Central memory CD8-positive, alpha-beta T cell (primary cell): ENCODE measurements around the gene RNPEPL1.

Experiments
- ATAC-seq: fragments of 150-1000 bp; cut with Tn5 transposase; replicated peaks from 2 replicates; pipeline ENCODE4 v1.10.0; 2022; ENCODE audit warnings: mild to moderate bottlenecking, moderate FRiP score, moderate number of reproducible peaks; ENCODE audit not compliant: poor library complexity, severe bottlenecking; ENCODE audit errors: extremely low read depth
- DNase-seq, 2 donors: peaks; one replicate each; pipeline ENCODE4 v3.0.0; 2021; ENCODE audit warnings: low spot score in 2 of 2
- H3K27ac Mint-ChIP-seq: one replicate; pipeline ENCODE4 v1.8.0; 2022; ENCODE audit warnings: low read depth, mild to moderate bottlenecking, moderate library complexity, mixed read lengths
- H3K27me3 Mint-ChIP-seq: one replicate; pipeline ENCODE4 v1.8.0; 2022; ENCODE audit warnings: mixed read lengths
- H3K36me3 Mint-ChIP-seq: one replicate; pipeline ENCODE4 v1.8.0; 2022; ENCODE audit warnings: mild to moderate bottlenecking, moderate library complexity, mixed read lengths; ENCODE audit not compliant: insufficient read depth
- H3K4me1 Mint-ChIP-seq: one replicate; pipeline ENCODE4 v1.8.0; 2022; ENCODE audit warnings: mixed read lengths
- H3K4me3 Mint-ChIP-seq: one replicate; pipeline ENCODE4 v1.8.0; 2022; ENCODE audit warnings: mild to moderate bottlenecking, moderate library complexity, mixed read lengths
- H3K9me3 Mint-ChIP-seq: one replicate; pipeline ENCODE4 v1.8.0; 2022; ENCODE audit warnings: mixed read lengths

Gene RNPEPL1

DNA sequence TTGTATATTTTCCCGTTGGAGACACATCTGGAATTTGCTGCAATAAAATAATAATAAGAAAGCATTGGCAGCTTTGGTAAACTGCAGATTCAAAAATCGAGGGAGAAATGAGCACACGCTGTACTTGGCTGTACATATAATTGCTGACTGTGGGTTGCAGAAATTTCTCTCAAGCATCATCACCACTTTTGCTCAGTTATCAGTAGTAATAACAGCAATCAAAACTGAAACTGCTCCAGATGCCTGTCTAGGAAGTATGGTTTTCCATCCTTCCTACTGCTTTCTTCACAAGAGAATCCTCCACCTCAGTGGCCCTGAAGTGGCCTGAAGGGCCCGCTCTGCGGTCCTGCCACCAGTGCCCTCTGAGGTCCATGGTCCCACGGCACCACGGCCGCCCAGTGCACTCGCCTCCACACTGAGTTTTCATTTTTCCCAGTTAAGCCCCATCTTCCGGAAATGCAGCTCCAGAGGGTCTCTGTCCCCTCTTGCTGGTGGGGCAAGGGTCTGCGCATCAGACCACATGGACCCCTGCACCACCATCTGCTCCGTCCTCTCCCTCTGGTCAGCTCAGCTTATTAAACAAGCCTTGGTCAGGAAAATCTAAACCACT, 4.2 kb upstream of the RNPEPL1 start:
- Mint-ChIP-seq H3K36me3 (peaks cover 37% of the 10 kb centered on the region), H3K4me3 (peak overlapping the region; percentile 91), H3K9me3 (no peaks in the 10 kb centered on the region), H3K27ac (peak overlapping the region; percentile 98), H3K27me3 (no peaks in the 10 kb centered on the region), H3K4me1 (peaks cover 65% of the 10 kb centered on the region)
- peak in 1 of 2 donors; percentile 4 for DNase-seq
- no peak for ATAC-seq

DNA sequence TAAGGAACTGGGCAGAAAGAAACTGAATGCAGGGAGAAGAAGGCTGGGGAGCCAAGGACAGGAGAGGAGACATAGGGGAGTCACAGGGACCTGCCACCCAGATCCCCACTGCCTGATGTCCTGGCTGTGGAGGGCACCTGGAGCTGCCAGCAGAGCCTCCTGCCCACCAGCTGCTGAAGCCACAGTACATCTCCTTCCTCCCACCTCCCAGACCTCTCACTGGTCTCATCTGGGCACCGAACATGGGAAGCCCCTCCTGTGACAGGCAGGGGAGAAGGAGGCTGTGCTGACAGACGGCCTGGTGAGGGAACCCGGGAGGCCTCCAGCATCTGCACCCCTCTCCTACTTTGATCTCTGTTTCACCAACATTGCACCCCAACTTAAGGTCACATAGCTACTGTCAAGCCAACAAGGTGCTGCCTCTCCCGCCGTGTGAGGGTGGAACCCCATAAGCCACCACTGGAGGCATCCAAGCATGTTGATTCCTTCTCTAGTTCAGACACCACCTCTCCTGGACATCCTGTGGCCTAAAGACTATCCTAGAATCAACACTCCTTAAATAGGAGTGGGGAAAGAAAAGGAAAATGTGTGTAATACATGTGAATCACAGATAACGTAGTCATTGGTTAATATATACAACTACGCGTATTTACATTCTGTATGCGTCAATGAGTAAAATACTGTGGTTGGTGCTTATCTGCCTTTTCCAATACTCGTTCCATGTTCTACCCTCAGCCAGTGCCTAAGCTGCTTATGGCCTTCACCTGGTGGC, 3.5 kb upstream of the RNPEPL1 start:
- H3K9me3 Mint-ChIP-seq, result no peaks in the 10 kb centered on the region
- peaks cover 64% of the 10 kb centered on the region for H3K4me1 Mint-ChIP-seq
- peaks cover 34% of the 10 kb centered on the region for H3K36me3 Mint-ChIP-seq
- peak overlapping the region; percentile 98 for H3K27ac Mint-ChIP-seq
- ATAC-seq, result no peak
- DNase-seq, result peak in 1 of 2 donors; percentile 18
- peak overlapping the region; percentile 91 for H3K4me3 Mint-ChIP-seq
- H3K27me3 Mint-ChIP-seq, result no peaks in the 10 kb centered on the region

DNA sequence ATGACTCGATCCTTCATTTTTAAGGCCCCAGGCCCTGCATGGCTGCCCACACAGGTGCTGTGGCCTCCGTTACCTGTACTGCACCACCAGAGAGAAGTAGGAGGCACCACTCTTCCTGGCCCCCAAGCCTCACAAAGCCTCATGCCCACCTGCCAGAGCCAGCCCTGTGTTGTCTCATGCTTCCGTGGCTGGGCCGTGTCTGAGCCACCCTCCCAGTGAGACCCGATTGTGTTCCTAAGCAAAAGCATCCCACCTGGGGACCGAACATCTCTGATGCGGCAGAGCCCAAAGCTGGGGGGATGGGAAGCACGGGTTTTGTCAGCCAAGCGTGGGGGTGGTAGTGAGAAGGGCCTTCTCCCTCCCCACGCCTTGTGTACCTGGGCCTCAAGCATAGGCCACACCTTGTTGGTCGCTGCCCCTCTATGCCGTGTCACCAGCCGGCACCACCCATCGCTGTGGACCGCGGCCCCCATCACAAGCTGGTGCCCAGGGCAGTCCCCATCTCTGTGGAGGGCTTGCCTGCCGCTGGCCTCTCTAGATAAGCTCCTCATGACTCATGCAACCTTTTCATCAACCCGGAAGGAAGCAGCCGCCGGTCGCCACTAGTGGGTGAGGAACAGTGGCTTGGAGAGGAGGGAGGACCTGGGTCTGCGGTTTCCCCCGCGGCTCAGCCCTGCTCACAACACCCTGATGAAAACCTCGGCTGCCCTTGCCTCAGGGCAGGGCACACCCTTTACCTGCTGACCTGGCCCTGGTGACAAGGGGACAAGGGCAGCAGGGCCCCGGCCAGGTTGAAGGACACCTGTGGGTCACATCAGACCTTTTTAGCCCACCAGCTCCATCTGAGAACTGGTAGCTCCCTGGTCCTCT, 2.7 kb upstream of the RNPEPL1 start:
- Mint-ChIP-seq H3K36me3 (peaks cover 37% of the 10 kb centered on the region), H3K4me1 (peaks cover 67% of the 10 kb centered on the region), H3K27me3 (no peaks in the 10 kb centered on the region), H3K9me3 (no peaks in the 10 kb centered on the region), H3K4me3 (peak overlapping the region; percentile 91), H3K27ac (peak overlapping the region; percentile 98)
- DNase-seq (peak; percentile 82 to 92), ATAC-seq (peak; percentile 65)

DNA sequence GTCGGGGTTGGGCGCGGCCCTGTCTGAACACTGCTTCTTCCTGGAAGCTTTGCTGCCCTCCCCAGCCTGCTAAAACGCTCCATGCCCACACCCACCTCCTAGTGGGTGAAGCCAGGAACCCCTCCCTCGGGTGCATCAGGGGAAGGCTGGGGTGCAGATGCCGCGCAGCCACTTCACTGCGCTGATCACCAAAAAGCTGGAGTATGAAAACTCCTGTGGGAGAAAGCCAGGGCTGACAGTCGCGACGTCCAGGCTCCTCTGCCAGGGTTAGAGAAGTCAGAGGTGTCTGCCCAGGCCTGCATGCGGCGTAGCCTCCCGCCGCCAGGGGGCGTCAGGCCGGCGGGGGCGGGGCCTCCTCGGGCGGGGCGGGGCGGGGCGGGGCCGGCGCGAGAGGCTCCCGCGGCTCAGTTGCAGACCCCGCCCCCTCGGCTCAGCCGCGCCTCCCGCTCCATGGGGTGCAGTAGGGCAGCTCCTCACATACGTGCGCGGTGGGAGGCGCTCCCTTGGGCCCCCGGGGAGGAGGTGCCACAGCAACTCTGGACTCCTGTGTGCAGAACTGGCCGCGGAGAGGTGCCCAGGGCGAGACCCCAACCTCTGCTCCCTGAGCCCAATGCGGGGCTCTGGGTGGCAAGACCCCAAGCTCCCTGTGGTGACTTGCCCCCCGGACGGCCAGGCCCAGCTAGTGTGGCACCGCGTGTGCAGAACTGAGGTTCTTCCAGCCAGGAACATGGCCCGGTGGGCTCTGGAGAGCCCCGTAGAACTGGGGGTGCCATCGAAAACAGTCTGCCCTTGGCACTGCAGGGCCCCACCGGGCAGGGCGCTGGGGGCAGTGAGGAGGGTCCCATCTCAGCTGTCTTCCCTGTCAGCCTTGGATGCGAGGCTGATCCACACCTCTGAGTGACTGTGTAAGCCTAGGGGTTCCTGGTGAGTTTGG, 1.8 kb upstream of the RNPEPL1 start:
- peak overlapping the region; percentile 98 for H3K27ac Mint-ChIP-seq

DNA sequence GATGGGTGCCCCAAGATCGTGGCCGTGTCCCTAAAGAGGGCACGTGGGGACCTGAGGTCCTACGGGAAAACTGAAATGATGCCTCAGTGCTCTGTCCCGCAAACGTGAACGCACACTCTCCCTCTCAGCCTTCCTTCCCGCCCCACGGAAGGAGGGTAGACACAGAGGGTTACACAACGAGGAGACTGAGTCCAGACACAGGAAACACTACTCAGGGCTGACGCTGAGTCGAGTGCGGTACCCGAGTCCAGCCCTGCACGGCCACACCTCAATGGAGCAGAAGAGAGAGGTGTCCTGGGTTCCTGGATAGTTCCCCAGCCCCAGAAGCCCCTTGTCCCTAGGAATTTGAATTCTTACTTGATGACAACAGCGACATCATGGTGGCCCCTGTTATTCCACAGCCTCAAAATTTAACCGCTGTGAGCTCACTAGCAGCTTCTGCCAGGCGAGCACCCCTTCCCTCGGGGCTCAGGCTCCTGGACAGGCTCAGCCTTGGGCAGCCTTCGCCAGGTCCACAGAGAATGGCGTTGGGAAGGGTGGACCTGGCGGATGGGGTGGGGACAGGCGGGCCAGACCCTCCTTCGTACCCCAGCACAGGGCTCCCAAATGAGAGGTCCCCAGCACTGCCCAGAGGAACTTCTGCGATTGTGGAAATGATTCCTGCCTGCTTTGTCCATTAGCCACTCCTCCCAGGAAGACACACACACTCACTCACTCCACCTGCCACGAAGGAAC, 980 bp upstream of the RNPEPL1 start:
- H3K4me1 Mint-ChIP-seq, result peaks cover 74% of the 10 kb centered on the region
- H3K4me3 Mint-ChIP-seq, result peak overlapping the region; percentile 91

More for the DNA sequence above, 1.8 kb upstream of the RNPEPL1 start:
- H3K27me3 Mint-ChIP-seq, result no peaks in the 10 kb centered on the region
- H3K36me3 Mint-ChIP-seq, result peaks cover 32% of the 10 kb centered on the region
- peak overlapping the region; percentile 91 for H3K4me3 Mint-ChIP-seq
- peaks cover 71% of the 10 kb centered on the region for H3K4me1 Mint-ChIP-seq
- DNase-seq (peak; percentile 87 to 89), ATAC-seq (peak; percentile 59)
- no peaks in the 10 kb centered on the region for H3K9me3 Mint-ChIP-seq

DNA sequence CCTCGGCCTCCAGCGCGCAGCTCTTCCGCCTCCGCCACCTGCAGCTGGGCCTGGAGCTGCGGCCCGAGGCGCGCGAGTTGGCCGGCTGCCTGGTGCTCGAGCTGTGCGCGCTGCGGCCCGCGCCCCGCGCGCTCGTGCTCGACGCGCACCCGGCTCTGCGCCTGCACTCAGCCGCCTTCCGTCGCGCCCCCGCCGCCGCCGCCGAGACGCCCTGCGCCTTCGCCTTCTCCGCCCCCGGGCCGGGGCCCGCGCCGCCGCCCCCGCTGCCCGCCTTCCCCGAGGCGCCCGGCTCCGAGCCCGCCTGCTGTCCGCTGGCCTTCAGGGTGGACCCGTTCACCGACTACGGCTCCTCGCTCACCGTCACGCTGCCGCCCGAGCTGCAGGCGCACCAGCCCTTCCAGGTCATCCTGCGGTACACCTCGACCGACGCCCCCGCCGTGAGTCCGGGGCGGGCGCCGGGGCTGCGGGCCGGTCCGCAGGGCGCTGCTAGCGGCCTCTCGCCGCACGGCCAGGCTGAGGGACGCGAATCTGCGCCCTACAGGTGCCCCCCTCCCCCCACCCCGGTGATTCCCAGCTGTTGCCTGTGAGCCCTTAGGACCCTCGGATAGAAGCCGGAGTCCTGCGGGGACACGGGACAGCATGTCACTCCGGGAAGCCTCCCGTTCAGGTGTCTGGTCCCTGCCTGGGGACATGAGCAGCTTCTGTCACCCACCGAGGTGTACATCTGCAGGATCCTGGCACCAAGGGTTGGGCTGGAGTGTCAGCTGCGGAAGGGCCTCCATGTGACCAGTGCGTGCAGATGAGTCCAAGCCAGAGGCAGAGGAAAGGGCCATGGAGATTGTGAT, 616 bp downstream of the RNPEPL1 start:
- Mint-ChIP-seq H3K4me3 (peak overlapping the region; percentile 84), H3K27ac (peak overlapping the region; percentile 36), H3K36me3 (peaks cover 30% of the 10 kb centered on the region), H3K27me3 (no peaks in the 10 kb centered on the region), H3K9me3 (no peaks in the 10 kb centered on the region), H3K4me1 (peaks cover 71% of the 10 kb centered on the region)
- ATAC-seq (no peak), DNase-seq (peak; percentile 44 to 56)

More for the DNA sequence above, 980 bp upstream of the RNPEPL1 start:
- ATAC-seq (no peak), DNase-seq (peak in 1 of 2 donors; percentile 19)
- peak overlapping the region; percentile 98 for H3K27ac Mint-ChIP-seq
- H3K9me3 Mint-ChIP-seq, result no peaks in the 10 kb centered on the region
- H3K36me3 Mint-ChIP-seq, result peaks cover 31% of the 10 kb centered on the region
- H3K27me3 Mint-ChIP-seq, result no peaks in the 10 kb centered on the region

DNA sequence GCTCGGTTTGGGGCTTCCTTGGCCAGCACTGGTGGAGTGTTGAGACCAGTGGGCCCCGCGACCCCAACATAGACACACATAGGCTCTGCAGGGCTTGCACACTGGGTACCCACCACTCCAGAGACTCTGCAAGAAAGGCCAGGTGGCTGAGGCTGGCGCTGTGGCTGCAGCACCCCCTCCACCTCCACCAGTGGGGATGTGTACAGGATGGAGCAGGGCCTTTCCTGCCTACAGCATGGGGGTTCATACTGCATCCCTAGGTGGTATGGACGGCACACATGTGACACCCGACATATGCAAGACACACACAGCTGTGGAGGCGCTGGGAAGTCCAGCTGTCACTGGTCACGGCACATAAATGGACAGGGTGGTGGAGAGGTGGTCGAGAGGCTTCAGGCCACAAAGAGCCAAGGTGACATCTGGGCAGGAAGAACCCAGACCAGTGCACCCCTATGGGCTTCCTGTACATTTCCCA, 1.3 kb downstream of the RNPEPL1 start:
- Mint-ChIP-seq H3K36me3 (peaks cover 30% of the 10 kb centered on the region), H3K4me1 (peaks cover 65% of the 10 kb centered on the region), H3K27me3 (no peaks in the 10 kb centered on the region), H3K4me3 (peak overlapping the region; percentile 84), H3K9me3 (no peaks in the 10 kb centered on the region), H3K27ac (peak overlapping the region; percentile 36)
- no peak for DNase-seq
- no peak for ATAC-seq

DNA sequence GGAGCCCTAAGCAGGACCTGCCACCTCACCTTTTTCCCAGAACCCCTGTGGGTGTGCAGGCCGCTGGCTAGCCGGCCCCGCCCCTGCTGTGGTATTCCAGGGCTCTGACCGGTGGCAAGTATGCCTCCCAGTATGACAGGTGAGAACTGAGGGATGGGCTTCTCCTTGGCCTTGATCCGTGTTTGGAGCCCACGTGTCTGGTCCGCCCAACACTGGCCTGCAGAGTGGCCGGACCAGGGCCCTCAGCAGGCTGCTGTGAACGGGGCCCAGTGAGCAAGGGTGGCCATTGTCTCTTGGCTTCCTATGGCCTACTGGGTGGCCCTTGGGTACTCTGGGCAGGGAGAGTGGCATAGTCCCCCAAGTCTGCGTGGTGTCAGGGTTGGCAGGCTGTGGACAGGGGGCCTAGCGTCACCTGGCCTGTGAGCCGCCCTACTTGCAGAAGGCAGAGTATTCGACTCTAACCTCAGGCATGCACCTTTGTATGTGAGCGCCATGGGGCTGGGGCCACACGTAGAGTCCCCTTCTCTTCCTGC, 1.8 kb downstream of the RNPEPL1 start:
- peaks cover 60% of the 10 kb centered on the region for H3K4me1 Mint-ChIP-seq
- no peaks in the 10 kb centered on the region for H3K27me3 Mint-ChIP-seq
- ATAC-seq, result no peak
- H3K9me3 Mint-ChIP-seq, result no peaks in the 10 kb centered on the region
- H3K4me3 Mint-ChIP-seq, result peak overlapping the region; percentile 84
- peaks cover 25% of the 10 kb centered on the region for H3K36me3 Mint-ChIP-seq
- peak overlapping the region; percentile 36 for H3K27ac Mint-ChIP-seq
- DNase-seq, result no peak

DNA sequence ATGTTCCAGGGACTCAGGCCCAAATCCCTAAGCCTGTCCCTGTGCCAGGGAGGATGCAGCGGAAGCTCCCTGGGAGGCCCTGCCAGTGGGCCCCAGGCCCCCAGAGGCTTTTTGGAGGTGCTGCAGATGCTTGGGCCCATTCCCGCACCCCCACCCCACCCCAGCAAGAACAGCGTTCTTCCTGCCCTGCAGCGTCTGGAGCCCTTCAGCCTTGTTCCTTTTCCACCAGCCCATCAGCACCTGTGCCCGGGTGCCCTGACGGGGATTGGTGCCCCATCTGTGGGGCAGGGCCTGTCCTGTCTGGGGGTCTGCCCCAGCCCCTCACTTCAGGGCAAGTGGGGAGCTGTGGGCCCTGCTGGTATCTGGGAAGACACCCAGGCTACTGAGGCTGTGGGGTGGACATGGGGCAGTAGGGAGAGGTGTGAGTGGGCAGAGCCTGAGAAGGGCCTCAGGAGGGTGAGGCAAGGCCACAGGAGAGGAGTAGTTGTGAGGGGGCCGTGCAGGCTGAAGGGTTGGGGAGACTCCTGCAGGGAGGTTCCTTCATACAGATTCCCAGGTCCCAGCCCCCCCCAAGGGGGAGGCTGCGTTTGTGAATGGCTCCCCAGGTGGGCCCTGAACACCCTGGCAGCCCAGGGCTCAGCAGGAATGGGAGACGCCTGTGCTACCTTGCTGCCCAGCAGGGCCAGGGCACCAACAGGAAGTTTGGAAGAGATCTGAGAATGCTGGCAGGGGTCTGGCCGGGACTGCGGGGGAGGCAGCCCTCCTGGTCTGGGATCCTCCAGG, 2.4 kb downstream of the RNPEPL1 start:
- Mint-ChIP-seq H3K36me3 (peaks cover 19% of the 10 kb centered on the region), H3K27me3 (no peaks in the 10 kb centered on the region), H3K9me3 (no peaks in the 10 kb centered on the region), H3K4me1 (peaks cover 53% of the 10 kb centered on the region), H3K4me3 (peak overlapping the region; percentile 84), H3K27ac (peak overlapping the region; percentile 62)
- DNase-seq (no peak), ATAC-seq (no peak)
